Hematopoietic multipotent progenitor cell treated with erythropoietin and hydrocortisone succinate and interleukin-3 and kit ligand, for 8 days (in vitro differentiated cells): ENCODE results near the gene HMOX1.

Experiments used
- DNase-seq: peaks from one replicate; pipeline ENCODE4 v3.0.0-alpha.2; 2015

HMOX1 gene, protein sequence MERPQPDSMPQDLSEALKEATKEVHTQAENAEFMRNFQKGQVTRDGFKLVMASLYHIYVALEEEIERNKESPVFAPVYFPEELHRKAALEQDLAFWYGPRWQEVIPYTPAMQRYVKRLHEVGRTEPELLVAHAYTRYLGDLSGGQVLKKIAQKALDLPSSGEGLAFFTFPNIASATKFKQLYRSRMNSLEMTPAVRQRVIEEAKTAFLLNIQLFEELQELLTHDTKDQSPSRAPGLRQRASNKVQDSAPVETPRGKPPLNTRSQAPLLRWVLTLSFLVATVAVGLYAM

GRCh38 chr22:35380537-35381423, at the start of gene HMOX1:
Gene HMOX1, plus strand, starts transcription at chr22:35381096. Its CDS starts 78 bp downstream, at chr22:35381174.
- peak; percentile 67 for DNase-seq

DNA sequence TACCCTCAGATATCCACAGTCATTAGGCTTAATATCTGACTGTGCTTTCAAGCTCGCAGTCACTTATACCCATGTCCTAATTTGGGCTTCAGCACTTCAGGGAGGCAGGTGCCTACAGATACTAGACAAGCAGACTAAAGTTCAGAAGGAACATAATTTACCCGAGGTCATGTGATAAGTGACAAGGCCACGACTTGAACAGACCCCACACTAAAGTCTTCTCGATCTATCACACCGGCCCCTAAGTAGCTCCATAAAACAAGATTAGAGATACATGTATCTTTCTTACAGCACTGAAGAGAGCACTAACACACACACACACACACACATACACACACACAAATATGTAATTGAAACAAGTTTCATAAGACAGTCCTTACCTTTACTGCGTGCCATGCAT, 48.6 kb upstream of the HMOX1 start:
- no peak for DNase-seq

- no peak for DNase-seq
Observed at GRCh38 chr22:35333220-35333619, 47.7 kb upstream of the HMOX1 start.

DNA sequence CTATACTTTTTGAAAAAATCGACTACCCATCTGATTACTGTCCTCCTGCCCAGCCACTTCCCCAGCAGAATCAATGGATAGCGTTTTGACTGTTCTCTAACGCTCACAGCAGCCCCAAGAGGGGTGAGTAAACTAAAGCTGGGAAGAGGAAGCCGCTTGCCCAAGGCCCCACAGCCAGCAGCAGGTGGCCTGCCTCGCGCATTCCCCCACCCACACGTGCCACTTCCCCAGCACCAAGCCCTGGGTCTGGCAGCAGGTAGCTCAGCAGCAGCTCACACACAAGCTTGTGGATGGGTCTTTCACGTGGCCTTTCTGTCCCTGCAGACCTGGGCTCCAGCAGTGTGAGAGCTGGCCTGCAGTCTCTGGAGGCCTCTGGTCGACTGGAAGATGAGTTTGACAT, 46.9 kb upstream of the HMOX1 start:
- no peak for DNase-seq

GRCh38 chr22:35335468-35335867, 45.4 kb upstream of the HMOX1 start:
- no peak for DNase-seq

DNA sequence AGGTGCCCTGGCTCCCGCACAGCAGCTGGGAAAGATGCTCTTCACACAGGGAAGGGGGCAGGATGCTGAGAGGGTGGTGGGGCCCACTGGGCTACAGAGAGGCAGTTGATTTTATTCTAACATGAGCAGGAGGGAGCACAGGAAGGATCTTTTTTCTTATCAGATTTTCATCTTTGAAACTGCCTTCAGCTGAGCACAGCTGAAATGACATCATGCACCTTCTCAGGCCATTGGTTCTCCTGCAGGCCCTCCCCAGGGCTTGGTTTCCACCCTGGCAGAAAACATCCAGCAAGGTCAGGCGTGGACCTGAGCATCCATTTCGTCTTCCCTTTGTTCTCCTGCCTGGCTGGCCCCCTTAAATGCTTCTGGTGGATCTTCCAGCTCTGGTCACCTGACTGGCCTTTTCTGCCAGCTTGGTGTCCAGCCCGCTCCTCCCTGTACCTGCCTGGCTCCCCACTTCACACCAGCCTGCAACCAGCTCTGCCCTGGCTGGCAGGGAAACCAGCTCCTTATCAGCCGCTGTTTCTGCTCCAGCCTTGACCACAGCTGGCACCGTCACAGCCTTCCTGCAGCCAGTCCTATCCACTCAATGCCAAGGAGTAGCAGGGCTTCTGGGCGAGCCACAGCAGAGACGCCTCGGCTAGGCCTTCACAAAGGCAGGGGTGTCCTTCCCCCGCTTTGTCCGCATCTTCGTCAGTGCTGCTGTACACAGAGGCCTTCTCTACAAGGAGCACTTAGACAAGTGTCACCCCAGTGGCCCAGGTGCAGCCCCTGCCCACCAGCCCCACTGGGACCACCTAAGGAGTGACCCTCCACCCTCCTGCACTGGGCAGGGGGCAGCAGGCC, 44.7 kb upstream of the HMOX1 start:
- peak; percentile 70 for DNase-seq

DNA sequence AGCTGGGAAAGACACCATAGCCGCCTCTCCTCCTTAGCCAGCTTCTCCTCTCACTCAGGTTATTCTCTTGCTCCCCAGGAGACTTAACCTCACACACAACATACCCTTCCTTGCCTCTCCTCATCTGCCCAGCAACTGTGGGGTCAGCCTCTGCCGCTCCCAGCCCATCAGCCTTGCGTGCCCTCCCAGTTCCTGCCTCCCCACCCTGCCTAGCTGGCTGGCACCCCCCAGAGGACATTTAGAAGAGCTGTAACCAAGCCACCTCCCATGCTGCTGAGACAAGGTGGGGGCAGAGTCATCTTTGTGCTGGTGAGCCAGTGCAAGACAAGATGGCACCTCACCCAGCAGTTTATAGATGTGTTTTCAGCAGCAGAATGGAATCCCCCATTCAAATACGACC, 43.0 kb upstream of the HMOX1 start:
- peak; percentile 46 for DNase-seq

GRCh38 chr22:35341090-35341874, 39.6 kb upstream of the HMOX1 start:
- DNase-seq, result no peak

DNA sequence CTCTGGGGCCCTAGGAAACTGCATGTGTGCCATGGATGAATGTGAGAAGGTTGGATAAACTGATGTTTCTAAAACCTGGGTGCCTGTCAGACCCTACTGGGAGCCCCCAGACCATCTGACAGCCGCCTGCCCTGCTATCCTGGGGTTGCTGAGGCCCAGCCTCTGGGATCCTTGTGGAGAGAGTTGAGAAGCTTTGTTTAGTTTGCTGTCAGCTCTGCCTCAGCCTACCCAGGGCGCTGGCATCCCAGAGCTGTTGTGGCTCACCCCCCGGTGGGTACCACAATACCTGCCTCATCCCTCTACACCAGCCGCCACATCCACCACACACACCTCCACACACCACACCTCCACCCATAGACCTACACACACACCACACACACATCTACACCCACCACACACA, 38.5 kb upstream of the HMOX1 start:
- DNase-seq, result no peak

DNA sequence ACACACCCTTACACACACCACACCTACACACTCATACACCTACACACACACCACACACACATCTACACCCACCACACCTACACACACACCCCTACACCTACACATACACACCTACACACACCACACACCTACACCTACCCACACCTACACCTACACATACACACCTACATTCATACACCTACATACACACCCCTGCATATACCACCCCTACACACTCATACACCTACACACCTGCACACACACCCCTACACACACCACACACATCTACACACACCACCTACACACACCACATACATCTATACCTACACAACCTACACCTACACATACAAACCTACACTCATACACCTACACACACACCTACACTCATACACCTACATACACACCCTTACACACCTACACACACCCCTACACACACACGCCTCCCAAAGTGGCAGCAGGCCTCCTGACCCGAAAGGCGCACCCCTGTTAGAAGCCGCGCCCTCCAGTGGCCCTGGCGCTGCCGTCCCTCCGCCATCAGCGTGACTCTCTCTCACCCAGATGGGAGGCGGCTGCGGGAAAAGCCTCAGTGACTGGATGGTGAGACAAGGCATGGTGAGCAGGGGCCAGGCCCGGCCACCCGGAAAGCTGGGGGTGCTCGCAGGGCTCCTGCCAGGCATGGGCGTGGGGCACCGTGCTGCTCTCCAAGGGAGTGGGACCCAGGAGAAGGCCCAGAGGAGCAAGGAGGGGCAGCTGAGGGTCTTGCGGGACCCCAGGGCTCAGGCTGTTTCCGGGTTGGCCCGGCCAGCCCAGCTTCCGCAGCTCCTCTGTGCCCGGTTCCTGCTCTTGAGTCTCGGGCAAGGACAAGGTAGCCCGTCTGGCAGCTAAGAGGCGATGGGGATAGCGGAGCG, 37.0 kb upstream of the HMOX1 start:
- DNase-seq, result no peak

- no peak for DNase-seq
Observed at GRCh38 chr22:35344956-35345690, 35.8 kb upstream of the HMOX1 start.

GRCh38 chr22:35345808-35346505, 34.9 kb upstream of the HMOX1 start:
- DNase-seq, result no peak

DNA sequence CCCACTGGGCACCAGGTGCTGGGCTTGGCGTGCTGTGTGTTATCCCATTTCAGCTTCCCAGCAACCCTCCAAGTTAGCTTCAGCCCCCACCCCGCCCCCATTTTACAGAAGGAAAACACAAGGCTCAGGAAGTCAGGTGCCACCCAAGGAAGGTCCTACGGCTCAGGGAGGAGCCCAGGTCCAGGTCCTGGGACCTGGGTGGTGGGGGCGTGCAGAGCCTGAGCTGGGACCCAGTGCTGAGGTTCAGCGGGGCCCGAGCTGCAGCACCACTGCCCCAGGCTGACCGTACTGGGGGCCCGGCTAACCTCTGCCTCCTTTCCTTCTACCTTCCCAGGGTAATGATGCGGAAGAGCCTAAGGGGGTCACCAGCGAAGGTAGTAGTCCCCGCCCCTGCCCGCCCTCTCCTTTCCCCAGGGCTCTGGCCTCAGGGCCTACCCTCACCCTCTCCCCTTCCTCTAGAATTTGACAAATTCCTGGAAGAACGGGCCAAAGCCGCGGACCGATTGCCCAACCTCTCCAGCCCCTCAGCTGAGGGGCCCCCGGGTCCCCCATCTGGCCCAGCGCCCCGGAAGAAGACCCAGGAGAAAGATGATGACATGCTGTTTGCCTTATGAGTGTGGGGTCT, 34.2 kb upstream of the HMOX1 start:
- no peak for DNase-seq

DNA sequence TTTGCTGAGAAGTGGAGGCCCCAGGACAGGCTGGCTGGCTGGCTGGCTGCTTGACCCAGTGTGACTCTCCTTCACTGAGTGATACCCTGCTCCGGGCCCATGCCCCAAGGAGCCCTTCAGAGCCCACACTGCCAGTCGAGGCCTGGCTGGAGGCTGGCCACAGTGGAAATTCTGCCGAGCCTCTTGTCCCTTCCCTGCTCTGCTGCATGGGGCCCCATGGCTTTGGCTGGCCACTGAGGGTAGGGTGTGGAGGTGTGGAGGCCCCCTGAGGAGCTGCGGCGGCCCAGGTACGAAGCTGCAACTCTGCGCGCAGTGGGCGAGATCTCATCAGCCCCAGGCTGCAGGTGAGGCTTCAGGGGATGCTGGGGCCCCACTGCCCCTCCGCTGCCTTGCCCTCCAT, 33.4 kb upstream of the HMOX1 start:
- no peak for DNase-seq

GRCh38 chr22:35348026-35348590, 32.8 kb upstream of the HMOX1 start:
- no peak for DNase-seq

DNA sequence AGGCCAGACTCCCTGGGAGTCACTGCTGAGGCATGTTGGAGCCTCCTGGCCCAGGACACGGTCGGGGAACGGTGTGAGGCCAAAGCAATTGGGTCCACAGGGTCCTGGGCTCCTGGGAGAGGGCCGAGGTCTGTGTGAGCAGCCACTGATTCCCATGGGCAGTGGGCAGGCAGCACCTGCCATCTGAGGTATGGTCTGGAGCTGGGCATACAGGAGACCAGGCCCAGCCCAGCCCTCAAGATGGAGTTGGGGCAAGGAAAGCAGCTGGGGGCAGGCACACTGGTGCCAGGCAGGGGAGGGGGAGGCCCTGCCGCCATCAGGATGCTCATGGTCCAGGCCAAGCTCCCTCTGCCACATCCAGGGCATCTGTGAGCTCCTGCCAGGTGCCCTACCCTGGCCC, 32.2 kb upstream of the HMOX1 start:
- no peak for DNase-seq

GRCh38 chr22:35349368-35349703, 31.6 kb upstream of the HMOX1 start:
- DNase-seq, result no peak

DNA sequence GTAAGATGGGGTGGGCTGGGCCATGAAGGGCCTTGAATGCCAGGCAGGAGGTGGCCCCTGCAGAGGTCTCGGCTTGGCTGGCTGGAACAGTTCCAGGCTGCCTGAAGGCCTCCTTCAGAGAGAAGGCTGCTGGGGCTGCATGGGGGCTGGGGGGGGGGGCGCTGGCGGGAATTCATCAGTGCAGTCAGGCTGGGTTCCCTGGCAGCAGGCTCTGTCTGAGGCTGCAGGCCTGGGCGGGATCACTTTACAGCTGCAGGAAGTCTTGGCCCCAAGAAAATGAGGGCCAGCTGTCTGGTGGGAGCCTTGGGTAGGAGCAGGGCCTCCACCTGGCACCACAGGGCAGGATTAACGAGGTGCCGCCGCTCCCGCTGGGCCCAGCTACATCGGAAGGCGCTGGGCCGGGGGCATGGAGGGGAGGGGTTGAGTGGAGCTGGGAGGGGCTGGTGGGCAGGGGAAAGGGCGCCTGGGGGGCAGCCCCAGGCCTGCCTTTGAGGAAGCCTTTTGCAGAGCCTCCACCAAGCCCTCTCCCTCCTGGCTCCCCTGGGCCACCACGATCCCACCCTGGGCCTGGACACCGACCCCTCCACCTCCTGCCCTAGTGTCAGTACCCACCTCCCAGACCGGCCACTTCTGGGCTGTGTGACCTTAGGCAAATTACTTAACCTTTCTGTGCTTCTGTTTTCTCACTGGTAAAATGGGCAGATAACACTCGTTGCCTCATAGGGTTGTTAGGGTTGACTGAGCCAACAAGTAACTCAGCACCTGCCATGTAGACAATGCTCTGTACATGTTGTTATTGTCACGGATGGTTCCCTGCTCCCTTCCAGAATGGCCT, 31.0 kb upstream of the HMOX1 start:
- no peak for DNase-seq
